ENCODE measurements around the gene ARG2. TPM values are rescaled to one million over a fixed set of nuclear protein-coding genes. Genes with fewer than 3 reads are reported as not detected.

The ARG2 gene
- total and polyA plus RNA-seq, 5 donors from 2014 or later: 0.96 to 4.3 (median 1.0) TPM

DNA sequence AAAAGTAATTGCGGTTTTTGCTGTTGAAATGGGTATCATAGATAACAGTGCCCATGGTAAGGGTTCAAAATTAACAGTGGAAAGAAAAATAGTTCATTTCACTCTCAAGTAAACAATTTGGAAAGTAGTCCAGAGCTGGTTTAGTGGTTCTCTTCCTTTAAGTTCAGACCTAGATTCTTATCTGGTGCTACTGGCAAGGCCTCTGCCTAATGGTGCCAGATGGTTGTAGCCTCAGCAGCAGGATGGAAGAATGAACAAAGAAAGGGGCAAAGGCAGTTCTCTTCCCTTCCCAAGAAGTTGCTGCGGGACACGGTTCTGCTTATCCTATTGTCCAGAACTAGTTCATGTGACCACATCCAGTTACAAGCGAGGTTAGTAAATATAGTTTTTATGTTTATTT is 10.5 kb downstream of the ARG2 start:
- H3K36me3 ChIP-seq (ENCODE audit: control insufficient read depth, insufficient read depth, low read length): no peaks in the 10 kb centered on the region
- H3K36me3 Mint-ChIP-seq: peaks cover 5% of the 10 kb centered on the region
- H3K9me3 ChIP-seq (ENCODE audit: control insufficient read depth in 2 of 2, low read length in 2 of 2): no peaks in the 10 kb centered on the region
- H3K9me3 Mint-ChIP-seq: no peaks in the 10 kb centered on the region
- H3K4me3 Mint-ChIP-seq: no peak overlapping the region
- no peak overlapping the region for H3K4me3 ChIP-seq (ENCODE audit: low read depth, low read length)
- no peak overlapping the region for H3K27ac Mint-ChIP-seq
- DNase-seq (no peak), ATAC-seq (ENCODE audit: low read depth in 2 of 2) (no peak)
- no peaks in the 10 kb centered on the region for H3K27me3 Mint-ChIP-seq
- no peaks in the 10 kb centered on the region for H3K4me1 Mint-ChIP-seq
- H3K27me3 ChIP-seq (ENCODE audit: control insufficient read depth, insufficient read depth, low read length): no peaks in the 10 kb centered on the region
- H3K4me1 ChIP-seq (ENCODE audit: control insufficient read depth, insufficient read depth, low read length, poor library complexity, severe bottlenecking): no peaks in the 10 kb centered on the region
- no peak overlapping the region for H3K27ac ChIP-seq (ENCODE audit: insufficient read depth, low read length, poor library complexity, severe bottlenecking)

- Mint-ChIP-seq H3K4me3 (no peak overlapping the region), H3K4me1 (no peaks in the 10 kb centered on the region), H3K27me3 (no peaks in the 10 kb centered on the region), H3K36me3 (peaks cover 5% of the 10 kb centered on the region), H3K27ac (no peak overlapping the region), H3K9me3 (no peaks in the 10 kb centered on the region)
- H3K36me3 ChIP-seq (ENCODE audit: control insufficient read depth, insufficient read depth, low read length): no peaks in the 10 kb centered on the region
- no peak for DNase-seq
- H3K27ac ChIP-seq (ENCODE audit: insufficient read depth, low read length, poor library complexity, severe bottlenecking): no peak overlapping the region
- ATAC-seq (ENCODE audit: low read depth in 2 of 2): no peak
- H3K9me3 ChIP-seq (ENCODE audit: control insufficient read depth in 2 of 2, low read length in 2 of 2): no peaks in the 10 kb centered on the region
- H3K4me3 ChIP-seq (ENCODE audit: low read depth, low read length): no peak overlapping the region
- H3K27me3 ChIP-seq (ENCODE audit: control insufficient read depth, insufficient read depth, low read length): no peaks in the 10 kb centered on the region
- no peaks in the 10 kb centered on the region for H3K4me1 ChIP-seq (ENCODE audit: control insufficient read depth, insufficient read depth, low read length, poor library complexity, severe bottlenecking)
Observed at GRCh38 chr14:67630938-67631337, 11.2 kb downstream of the ARG2 start.

DNA sequence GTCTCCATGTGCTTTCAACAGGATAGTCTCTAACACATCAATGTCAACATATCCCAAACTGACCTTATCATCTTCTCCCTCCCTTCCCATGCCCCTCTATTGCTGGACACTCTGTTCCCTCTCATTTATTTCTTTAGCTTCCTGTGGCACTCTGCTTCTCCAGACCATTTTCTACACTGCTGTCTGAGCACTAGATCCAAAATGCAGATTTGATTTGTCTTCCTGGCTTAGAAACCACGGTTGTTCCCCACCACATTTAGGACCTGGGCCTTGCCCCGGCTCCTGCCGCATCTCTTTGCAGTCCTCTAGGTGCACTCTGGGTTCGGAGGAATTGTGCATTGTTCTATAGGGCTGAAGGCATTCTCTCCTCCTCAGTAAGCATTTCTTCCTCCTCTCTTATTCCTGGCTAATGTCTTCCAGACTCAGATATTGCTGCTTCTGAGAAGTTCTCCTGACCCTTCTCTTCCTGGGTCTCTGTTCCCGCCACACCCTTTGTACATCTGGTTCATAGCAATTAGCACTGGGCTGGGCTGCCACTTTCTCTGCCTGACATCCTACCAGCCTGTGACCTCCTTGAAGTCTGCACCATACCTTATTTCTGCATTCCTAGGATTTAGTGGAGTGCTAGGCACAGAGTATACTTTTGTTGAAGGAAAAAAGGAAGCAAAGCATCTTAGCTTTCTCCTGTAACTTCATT is 13.9 kb downstream of the ARG2 start:
- ATAC-seq (ENCODE audit: low read depth in 2 of 2) (no peak), DNase-seq (no peak)
- Histone ChIP-seq H3K27me3 (ENCODE audit: control insufficient read depth, insufficient read depth, low read length) (no peaks in the 10 kb centered on the region), H3K36me3 (ENCODE audit: control insufficient read depth, insufficient read depth, low read length) (no peaks in the 10 kb centered on the region), H3K9me3 (ENCODE audit: control insufficient read depth in 2 of 2, low read length in 2 of 2) (no peaks in the 10 kb centered on the region), H3K4me3 (ENCODE audit: low read depth, low read length) (no peak overlapping the region), H3K27ac (ENCODE audit: insufficient read depth, low read length, poor library complexity, severe bottlenecking) (no peak overlapping the region), H3K4me1 (ENCODE audit: control insufficient read depth, insufficient read depth, low read length, poor library complexity, severe bottlenecking) (no peaks in the 10 kb centered on the region)
- no peak overlapping the region for H3K27ac Mint-ChIP-seq
- H3K36me3 Mint-ChIP-seq: peaks cover 5% of the 10 kb centered on the region
- no peaks in the 10 kb centered on the region for H3K27me3 Mint-ChIP-seq
- no peak overlapping the region for H3K4me3 Mint-ChIP-seq
- H3K4me1 Mint-ChIP-seq: no peaks in the 10 kb centered on the region
- H3K9me3 Mint-ChIP-seq: no peaks in the 10 kb centered on the region

GRCh38 chr14:67636361-67636919 is 16.7 kb downstream of the ARG2 start:
- Histone ChIP-seq H3K4me1 (ENCODE audit: control insufficient read depth, insufficient read depth, low read length, poor library complexity, severe bottlenecking) (no peaks in the 10 kb centered on the region), H3K27ac (ENCODE audit: insufficient read depth, low read length, poor library complexity, severe bottlenecking) (no peak overlapping the region), H3K4me3 (ENCODE audit: low read depth, low read length) (no peak overlapping the region), H3K9me3 (ENCODE audit: control insufficient read depth in 2 of 2, low read length in 2 of 2) (no peaks in the 10 kb centered on the region), H3K27me3 (ENCODE audit: control insufficient read depth, insufficient read depth, low read length) (no peaks in the 10 kb centered on the region), H3K36me3 (ENCODE audit: control insufficient read depth, insufficient read depth, low read length) (no peaks in the 10 kb centered on the region)
- no peak overlapping the region for H3K4me3 Mint-ChIP-seq
- DNase-seq (no peak), ATAC-seq (ENCODE audit: low read depth in 2 of 2) (no peak)
- peaks cover 5% of the 10 kb centered on the region for H3K36me3 Mint-ChIP-seq
- no peak overlapping the region for H3K27ac Mint-ChIP-seq
- H3K4me1 Mint-ChIP-seq: no peaks in the 10 kb centered on the region
- no peaks in the 10 kb centered on the region for H3K27me3 Mint-ChIP-seq
- no peaks in the 10 kb centered on the region for H3K9me3 Mint-ChIP-seq

- H3K36me3 ChIP-seq (ENCODE audit: control insufficient read depth, insufficient read depth, low read length): no peaks in the 10 kb centered on the region
- no peaks in the 10 kb centered on the region for H3K9me3 Mint-ChIP-seq
- H3K27ac ChIP-seq (ENCODE audit: insufficient read depth, low read length, poor library complexity, severe bottlenecking): no peak overlapping the region
- H3K27me3 ChIP-seq (ENCODE audit: control insufficient read depth, insufficient read depth, low read length): no peaks in the 10 kb centered on the region
- DNase-seq (no peak), ATAC-seq (ENCODE audit: low read depth in 2 of 2) (no peak)
- no peak overlapping the region for H3K4me3 ChIP-seq (ENCODE audit: low read depth, low read length)
- H3K9me3 ChIP-seq (ENCODE audit: control insufficient read depth in 2 of 2, low read length in 2 of 2): no peaks in the 10 kb centered on the region
- H3K4me3 Mint-ChIP-seq: no peak overlapping the region
- H3K36me3 Mint-ChIP-seq: no peaks in the 10 kb centered on the region
- H3K4me1 ChIP-seq (ENCODE audit: control insufficient read depth, insufficient read depth, low read length, poor library complexity, severe bottlenecking): peaks cover 5% of the 10 kb centered on the region
- H3K27me3 Mint-ChIP-seq: no peaks in the 10 kb centered on the region
- H3K4me1 Mint-ChIP-seq: peaks cover 6 to 16% (median 9%) of the 10 kb centered on the region in 4 donors
- H3K27ac Mint-ChIP-seq: no peak overlapping the region
Observed at GRCh38 chr14:67638642-67639041, 18.9 kb downstream of the ARG2 start.

DNA sequence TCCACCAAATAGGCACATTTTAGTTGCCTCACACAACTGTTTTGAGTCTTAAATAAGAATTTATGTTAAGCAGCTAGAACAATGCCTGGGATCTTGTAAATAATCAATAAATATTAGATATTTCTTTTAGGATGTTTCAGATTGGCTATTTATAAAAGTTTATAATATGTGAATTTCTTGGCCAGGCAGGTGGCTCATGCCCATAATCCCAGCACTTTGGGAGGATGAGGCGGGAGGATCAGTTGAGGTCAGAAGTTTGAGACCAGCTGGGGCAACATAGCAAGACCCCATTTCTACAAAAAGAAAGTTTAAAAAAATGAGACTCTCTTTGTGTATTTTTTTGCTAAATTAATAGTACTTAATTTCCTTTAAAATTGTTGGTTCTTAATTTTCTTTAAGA is 21.8 kb downstream of the ARG2 start:
- peaks cover 10 to 24% (median 15%) of the 10 kb centered on the region in 4 donors for H3K4me1 Mint-ChIP-seq
- no peak overlapping the region for H3K4me3 Mint-ChIP-seq
- no peaks in the 10 kb centered on the region for H3K9me3 Mint-ChIP-seq

GRCh38 chr14:67641902-67642749 is 22.4 kb downstream of the ARG2 start:
- peaks cover 14% of the 10 kb centered on the region for H3K36me3 ChIP-seq (ENCODE audit: control insufficient read depth, insufficient read depth, low read length)
- H3K9me3 Mint-ChIP-seq: no peaks in the 10 kb centered on the region
- no peaks in the 10 kb centered on the region for H3K9me3 ChIP-seq (ENCODE audit: control insufficient read depth in 2 of 2, low read length in 2 of 2)
- H3K4me1 ChIP-seq (ENCODE audit: control insufficient read depth, insufficient read depth, low read length, poor library complexity, severe bottlenecking): peaks cover 5% of the 10 kb centered on the region
- ATAC-seq (ENCODE audit: low read depth in 2 of 2) (peak in 1 of 2 donors; percentile 52), DNase-seq (peak in 1 of 3 donors; percentile 40)
- H3K27ac Mint-ChIP-seq: peak overlapping the region in 2 of 3 donors; percentile 23 to 67
- no peak overlapping the region for H3K4me3 ChIP-seq (ENCODE audit: low read depth, low read length)
- H3K36me3 Mint-ChIP-seq: peaks cover 9% of the 10 kb centered on the region
- peaks cover 10 to 24% (median 15%) of the 10 kb centered on the region in 4 donors for H3K4me1 Mint-ChIP-seq
- no peaks in the 10 kb centered on the region for H3K27me3 ChIP-seq (ENCODE audit: control insufficient read depth, insufficient read depth, low read length)
- H3K27ac ChIP-seq (ENCODE audit: insufficient read depth, low read length, poor library complexity, severe bottlenecking): no peak overlapping the region
- H3K27me3 Mint-ChIP-seq: no peaks in the 10 kb centered on the region
- peak overlapping the region in 2 of 4 donors; percentile 4 to 17 for H3K4me3 Mint-ChIP-seq

More for the DNA sequence above, 21.8 kb downstream of the ARG2 start:
- Histone ChIP-seq H3K4me3 (ENCODE audit: low read depth, low read length) (no peak overlapping the region), H3K27ac (ENCODE audit: insufficient read depth, low read length, poor library complexity, severe bottlenecking) (no peak overlapping the region), H3K9me3 (ENCODE audit: control insufficient read depth in 2 of 2, low read length in 2 of 2) (no peaks in the 10 kb centered on the region), H3K27me3 (ENCODE audit: control insufficient read depth, insufficient read depth, low read length) (no peaks in the 10 kb centered on the region), H3K36me3 (ENCODE audit: control insufficient read depth, insufficient read depth, low read length) (peaks cover 9% of the 10 kb centered on the region), H3K4me1 (ENCODE audit: control insufficient read depth, insufficient read depth, low read length, poor library complexity, severe bottlenecking) (peaks cover 5% of the 10 kb centered on the region)
- H3K27me3 Mint-ChIP-seq: no peaks in the 10 kb centered on the region
- ATAC-seq (ENCODE audit: low read depth in 2 of 2) (no peak), DNase-seq (no peak)
- peaks cover 9% of the 10 kb centered on the region for H3K36me3 Mint-ChIP-seq
- H3K27ac Mint-ChIP-seq: peak overlapping the region in 1 of 3 donors; percentile 67
